ENCODE results near the gene SLCO3A1.

SLCO3A1 gene

GRCh38 chr15:92076541-92076940 lies 223.0 kb downstream of the SLCO3A1 start:
- DNase-seq: no peak

- DNase-seq: peak; percentile 56
These were observed 224.0 kb downstream of the SLCO3A1 start for GRCh38 chr15:92077353-92078085.

GRCh38 chr15:92078270-92078669 lies 224.8 kb downstream of the SLCO3A1 start:
- no peak for DNase-seq

GRCh38 chr15:92079047-92079446 lies 225.5 kb downstream of the SLCO3A1 start:
- DNase-seq: peak; percentile 26

GRCh38 chr15:92079647-92080255 lies 226.2 kb downstream of the SLCO3A1 start:
- DNase-seq: no peak

GRCh38 chr15:92082006-92082843 lies 228.7 kb downstream of the SLCO3A1 start:
- DNase-seq: peak; percentile 65

GRCh38 chr15:92083190-92083589 lies 229.7 kb downstream of the SLCO3A1 start:
- DNase-seq: no peak

GRCh38 chr15:92087211-92087610 lies 233.7 kb downstream of the SLCO3A1 start:
- DNase-seq: no peak

- no peak for DNase-seq
These were observed 237.7 kb downstream of the SLCO3A1 start for GRCh38 chr15:92091155-92091734.

- DNase-seq: peak; percentile 57
These were observed 239.0 kb downstream of the SLCO3A1 start for GRCh38 chr15:92092289-92093105.

- peak; percentile 58 for DNase-seq
These were observed 242.2 kb downstream of the SLCO3A1 start for GRCh38 chr15:92095693-92096092.

GRCh38 chr15:92097474-92098178 lies 244.1 kb downstream of the SLCO3A1 start:
- peak; percentile 35 for DNase-seq

GRCh38 chr15:92098869-92099268 lies 245.4 kb downstream of the SLCO3A1 start:
- DNase-seq: no peak

- peak; percentile 19 for DNase-seq
These were observed 246.8 kb downstream of the SLCO3A1 start for GRCh38 chr15:92100301-92100700.

- DNase-seq: no peak
These were observed 247.2 kb downstream of the SLCO3A1 start for GRCh38 chr15:92100751-92101150.

- DNase-seq: peak; percentile 39
These were observed 248.3 kb downstream of the SLCO3A1 start for GRCh38 chr15:92101708-92102394.

GRCh38 chr15:92102395-92102755 lies 248.9 kb downstream of the SLCO3A1 start:
- DNase-seq: no peak

- no peak for DNase-seq
These were observed 250.6 kb downstream of the SLCO3A1 start for GRCh38 chr15:92104072-92104471.

- DNase-seq: no peak
These were observed 252.1 kb downstream of the SLCO3A1 start for GRCh38 chr15:92105611-92106010.

- no peak for DNase-seq
These were observed 254.0 kb downstream of the SLCO3A1 start for GRCh38 chr15:92107510-92107909.

- DNase-seq: no peak
These were observed 255.8 kb downstream of the SLCO3A1 start for GRCh38 chr15:92109191-92109873.
